DOHH2 (cell line): ENCODE results near the gene CDKAL1.

ENCODE experiments used
- H3F3A ChIP-seq: fragments of 200-600 bp; sonication (generic), shearing (Covaris generic); 2 replicates; pipeline ENCODE4 v1.6.0; 2016; ENCODE audit warnings: antibody characterized with exemption, mild to moderate bottlenecking; ENCODE audit not compliant: control insufficient read depth, insufficient read depth
- H3K27ac ChIP-seq: fragments of 200-600 bp; sonication (generic); 2 replicates; pipeline ENCODE4 v1.5.1; 2014; ENCODE audit warnings: low read depth, mild to moderate bottlenecking, low read length, moderate library complexity
- H3K27me3 ChIP-seq: fragments of 200-600 bp; sonication (generic); 2 replicates; pipeline ENCODE4 v1.6.1; 2014; ENCODE audit warnings: mild to moderate bottlenecking, low read length, mixed read lengths; ENCODE audit not compliant: control insufficient read depth
- H3K36me3 ChIP-seq: fragments of 200-600 bp; sonication (generic); 2 replicates; pipeline ENCODE4 v1.6.1; 2014; ENCODE audit warnings: mild to moderate bottlenecking, low read length, moderate library complexity, mixed read lengths; ENCODE audit not compliant: control insufficient read depth
- H3K4me1 ChIP-seq: fragments of 200-600 bp; sonication (generic); 2 replicates; pipeline ENCODE4 v1.6.1; 2014; ENCODE audit warnings: mild to moderate bottlenecking, low read length, mixed read lengths; ENCODE audit not compliant: control insufficient read depth
- H3K4me2 ChIP-seq: fragments of 200-600 bp; sonication (generic); 2 replicates; pipeline ENCODE4 v1.6.0; 2014; ENCODE audit warnings: mild to moderate bottlenecking, low read length, moderate library complexity
- H3K4me3 ChIP-seq: fragments of 200-600 bp; sonication (generic); 2 replicates; pipeline ENCODE4 v1.5.1; 2014; ENCODE audit warnings: mild to moderate bottlenecking, low read length, mixed read lengths
- H3K79me2 ChIP-seq: fragments of 200-600 bp; sonication (generic); 2 replicates; pipeline ENCODE4 v1.6.1; 2014; ENCODE audit warnings: mild to moderate bottlenecking, low read length, mixed read lengths; ENCODE audit not compliant: control insufficient read depth
- H3K9me2 ChIP-seq: fragments of 200-600 bp; sonication (generic); replicated peaks from 2 replicates; pipeline ENCODE4 v1.6.1; 2014; ENCODE audit warnings: mild to moderate bottlenecking, low read length, mixed read lengths; ENCODE audit not compliant: control insufficient read depth
- H3K9me3 ChIP-seq: fragments of 200-600 bp; sonication (generic); 2 replicates; pipeline ENCODE4 v1.6.1; 2014; ENCODE audit warnings: antibody characterized with exemption, low read length, mixed read lengths; ENCODE audit not compliant: control insufficient read depth, insufficient read depth
- H4K20me1 ChIP-seq: fragments of 200-600 bp; sonication (generic); 2 replicates; pipeline ENCODE4 v1.6.0; 2014; ENCODE audit warnings: low read depth, mild to moderate bottlenecking, antibody characterized with exemption, low read length, moderate library complexity; ENCODE audit not compliant: control insufficient read depth, insufficient read depth
- EZH2phosphoT487 ChIP-seq: fragments of 200-600 bp; sonication (generic); IDR thresholded peaks from 2 replicates; pipeline ENCODE4 v1.6.1; 2017; ENCODE audit warnings: borderline replicate concordance, mild to moderate bottlenecking, antibody characterized with exemption, low read length, moderate library complexity, mixed read lengths
- TF ChIP-seq, protein P1 (sequence below): fragments of 200-600 bp; sonication (generic); IDR thresholded peaks from one replicate; pipeline ENCODE4 v1.5.1; 2014; ENCODE audit warnings: antibody characterized with exemption, mild to moderate bottlenecking, low read depth, low read length; ENCODE audit not compliant: poor library complexity, severe bottlenecking

CDKAL1 gene

DNA sequence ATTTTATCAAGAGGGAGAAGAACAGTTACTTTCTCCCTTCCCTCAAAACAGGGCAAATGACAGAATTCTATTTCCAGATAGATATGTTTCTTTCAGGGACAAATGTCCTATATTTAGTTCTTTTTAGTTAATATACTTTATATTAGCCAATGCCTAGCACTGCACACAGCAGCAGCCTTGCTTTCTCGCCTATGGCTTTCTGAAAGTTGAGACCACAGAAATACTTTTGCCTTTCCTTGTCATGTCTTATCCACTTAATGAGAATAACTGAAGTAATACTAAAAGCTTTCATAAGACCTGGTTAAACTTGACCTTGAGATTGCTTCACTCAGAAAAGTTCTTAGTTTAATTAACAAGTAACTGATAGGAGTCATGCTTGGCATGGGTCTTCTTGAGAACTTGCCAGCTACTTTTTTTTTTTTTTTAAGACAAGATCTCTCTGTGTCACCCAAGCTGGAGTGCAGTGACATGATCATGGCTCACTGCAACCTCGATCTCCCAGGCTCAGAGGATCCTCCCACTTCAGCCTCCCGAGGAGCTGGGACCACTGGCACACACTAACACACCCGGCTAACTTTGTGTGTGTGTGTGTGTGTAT, 159.3 kb downstream of the CDKAL1 start:
- TF ChIP-seq, protein P1, sequence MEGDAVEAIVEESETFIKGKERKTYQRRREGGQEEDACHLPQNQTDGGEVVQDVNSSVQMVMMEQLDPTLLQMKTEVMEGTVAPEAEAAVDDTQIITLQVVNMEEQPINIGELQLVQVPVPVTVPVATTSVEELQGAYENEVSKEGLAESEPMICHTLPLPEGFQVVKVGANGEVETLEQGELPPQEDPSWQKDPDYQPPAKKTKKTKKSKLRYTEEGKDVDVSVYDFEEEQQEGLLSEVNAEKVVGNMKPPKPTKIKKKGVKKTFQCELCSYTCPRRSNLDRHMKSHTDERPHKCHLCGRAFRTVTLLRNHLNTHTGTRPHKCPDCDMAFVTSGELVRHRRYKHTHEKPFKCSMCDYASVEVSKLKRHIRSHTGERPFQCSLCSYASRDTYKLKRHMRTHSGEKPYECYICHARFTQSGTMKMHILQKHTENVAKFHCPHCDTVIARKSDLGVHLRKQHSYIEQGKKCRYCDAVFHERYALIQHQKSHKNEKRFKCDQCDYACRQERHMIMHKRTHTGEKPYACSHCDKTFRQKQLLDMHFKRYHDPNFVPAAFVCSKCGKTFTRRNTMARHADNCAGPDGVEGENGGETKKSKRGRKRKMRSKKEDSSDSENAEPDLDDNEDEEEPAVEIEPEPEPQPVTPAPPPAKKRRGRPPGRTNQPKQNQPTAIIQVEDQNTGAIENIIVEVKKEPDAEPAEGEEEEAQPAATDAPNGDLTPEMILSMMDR: no peak
- no peak for TF ChIP-seq EZH2phosphoT487
- Histone ChIP-seq H3K4me2 (no peak overlapping the region), H3K27me3 (no peaks in the 10 kb centered on the region)

DNA sequence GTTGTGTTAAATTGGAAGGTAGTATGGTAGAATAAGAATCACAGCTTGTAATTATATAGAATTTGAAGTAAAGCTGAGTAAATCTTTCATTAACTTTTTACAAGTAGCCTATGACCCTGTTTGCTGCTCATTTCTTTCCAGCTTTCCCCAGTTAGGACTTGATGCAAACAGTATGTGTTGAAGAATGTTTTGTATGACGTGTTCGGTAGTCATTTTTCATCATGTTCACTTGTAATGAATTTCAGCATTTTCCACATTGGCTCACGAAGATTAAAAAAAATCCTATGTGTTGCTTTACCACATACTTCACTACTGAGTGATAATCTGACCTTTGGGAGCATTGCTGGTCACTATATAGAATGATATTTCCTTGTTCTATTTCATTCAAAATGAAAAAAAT, 162.4 kb downstream of the CDKAL1 start:
- TF ChIP-seq EZH2phosphoT487: no peak
- TF ChIP-seq, protein P1: no peak
- Histone ChIP-seq H3K4me1 (no peaks in the 10 kb centered on the region), H3K9me3 (no peaks in the 10 kb centered on the region), H3K79me2 (no peaks in the 10 kb centered on the region), H3K36me3 (no peaks in the 10 kb centered on the region), H3K27ac (no peak overlapping the region), H3K4me2 (no peak overlapping the region), H3K9me2 (no peaks in the 10 kb centered on the region), H3K4me3 (no peak overlapping the region), H3K27me3 (no peaks in the 10 kb centered on the region), H4K20me1 (no peaks in the 10 kb centered on the region), H3F3A (no peaks in the 10 kb centered on the region)

More for the DNA sequence above, 159.3 kb downstream of the CDKAL1 start:
- Histone ChIP-seq H3K4me1 (no peaks in the 10 kb centered on the region), H3K27ac (no peak overlapping the region), H3F3A (no peaks in the 10 kb centered on the region), H3K79me2 (peaks cover 17% of the 10 kb centered on the region), H4K20me1 (no peaks in the 10 kb centered on the region), H3K36me3 (no peaks in the 10 kb centered on the region), H3K9me3 (no peaks in the 10 kb centered on the region), H3K4me3 (no peak overlapping the region), H3K9me2 (no peaks in the 10 kb centered on the region)

DNA sequence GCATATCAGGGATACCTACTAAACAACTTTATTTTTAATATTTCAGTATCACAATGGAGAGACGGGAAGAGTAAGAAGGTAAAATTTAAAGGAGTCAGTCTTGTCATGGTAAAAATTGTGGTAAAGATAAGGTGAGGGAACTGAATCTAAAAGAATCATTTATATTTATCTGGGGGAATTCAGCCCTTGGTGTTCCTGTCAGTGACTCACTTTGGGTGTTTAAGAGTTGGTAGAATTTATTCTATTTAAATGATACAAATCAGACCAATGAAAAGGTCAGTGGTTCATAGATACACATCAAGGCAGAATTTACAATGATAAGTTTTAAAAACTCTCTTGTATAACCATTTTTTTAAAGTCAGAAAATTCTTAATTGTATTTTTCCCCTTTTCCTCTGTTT, 164.4 kb downstream of the CDKAL1 start:
- no peaks in the 10 kb centered on the region for H3K9me3 ChIP-seq

More for the DNA sequence above, 164.4 kb downstream of the CDKAL1 start:
- no peak overlapping the region for H3K4me3 ChIP-seq
- no peaks in the 10 kb centered on the region for H3K4me1 ChIP-seq
- H3K4me2 ChIP-seq: no peak overlapping the region
- H3K9me2 ChIP-seq: no peaks in the 10 kb centered on the region
- no peaks in the 10 kb centered on the region for H3K27me3 ChIP-seq
- no peaks in the 10 kb centered on the region for H3K79me2 ChIP-seq
- no peaks in the 10 kb centered on the region for H4K20me1 ChIP-seq
- no peak for TF ChIP-seq EZH2phosphoT487
- TF ChIP-seq, protein P1: no peak
- no peaks in the 10 kb centered on the region for H3F3A ChIP-seq
- no peak overlapping the region for H3K27ac ChIP-seq
- no peaks in the 10 kb centered on the region for H3K36me3 ChIP-seq
